ENCODE measurements around the gene NPC1.

NPC1 gene

GRCh38 chr18:23586249-23587196 is at the start of gene NPC1:
Gene NPC1, minus strand, starts transcription at chr18:23586506. Its CDS starts 163 bp downstream, at chr18:23586343.
- peaks cover 37% of the 10 kb centered on the region for H3K4me1 Mint-ChIP-seq
- H3K27ac Mint-ChIP-seq (ENCODE audit: low read depth), result peak within 1 kb of the TSS; percentile 87
- H3K27me3 Mint-ChIP-seq, result no peaks in the 10 kb centered on the region
- ATAC-seq (replicated peaks; ENCODE audit: extremely low read depth, poor library complexity, severe bottlenecking) (peak; percentile 90), DNase-seq (ENCODE audit: low spot score in 2 of 2) (peak; percentile 86 to 89)
- H3K9me3 Mint-ChIP-seq, result no peaks in the 10 kb centered on the region
- H3K4me3 Mint-ChIP-seq, result peak within 1 kb of the TSS; percentile 88
- H3K36me3 Mint-ChIP-seq (ENCODE audit: insufficient read depth), result peaks cover 21% of the 10 kb centered on the region

GRCh38 chr18:23636071-23636399 is 49.7 kb upstream of the NPC1 start:
- Mint-ChIP-seq H3K36me3 (ENCODE audit: insufficient read depth) (no peaks in the 10 kb centered on the region), H3K9me3 (no peaks in the 10 kb centered on the region), H3K4me3 (no peak overlapping the region), H3K27me3 (peaks cover 32% of the 10 kb centered on the region), H3K27ac (ENCODE audit: low read depth) (no peak overlapping the region), H3K4me1 (no peaks in the 10 kb centered on the region)
- ATAC-seq (replicated peaks; ENCODE audit: extremely low read depth, poor library complexity, severe bottlenecking), result no peak
- no peak for DNase-seq (ENCODE audit: low spot score in 2 of 2)

- ATAC-seq (replicated peaks; ENCODE audit: extremely low read depth, poor library complexity, severe bottlenecking), result no peak
- DNase-seq (ENCODE audit: low spot score in 2 of 2), result no peak
Measured at GRCh38 chr18:23635283-23636070, 49.2 kb upstream of the NPC1 start.

GRCh38 chr18:23634692-23635091 is 48.4 kb upstream of the NPC1 start:
- Mint-ChIP-seq H3K4me3 (no peak overlapping the region), H3K4me1 (no peaks in the 10 kb centered on the region), H3K27ac (ENCODE audit: low read depth) (no peak overlapping the region), H3K36me3 (ENCODE audit: insufficient read depth) (no peaks in the 10 kb centered on the region), H3K27me3 (peaks cover 34% of the 10 kb centered on the region), H3K9me3 (no peaks in the 10 kb centered on the region)
- DNase-seq (ENCODE audit: low spot score in 2 of 2) (no peak), ATAC-seq (replicated peaks; ENCODE audit: extremely low read depth, poor library complexity, severe bottlenecking) (no peak)

More at GRCh38 chr18:23635283-23636070, 49.2 kb upstream of the NPC1 start:
- Mint-ChIP-seq H3K9me3 (no peaks in the 10 kb centered on the region), H3K27me3 (peaks cover 32% of the 10 kb centered on the region), H3K4me1 (no peaks in the 10 kb centered on the region), H3K4me3 (no peak overlapping the region), H3K27ac (ENCODE audit: low read depth) (no peak overlapping the region), H3K36me3 (ENCODE audit: insufficient read depth) (no peaks in the 10 kb centered on the region)

- Mint-ChIP-seq H3K9me3 (no peaks in the 10 kb centered on the region), H3K36me3 (ENCODE audit: insufficient read depth) (no peaks in the 10 kb centered on the region), H3K4me3 (no peak overlapping the region), H3K4me1 (no peaks in the 10 kb centered on the region), H3K27me3 (peaks cover 39% of the 10 kb centered on the region), H3K27ac (ENCODE audit: low read depth) (no peak overlapping the region)
- no peak for DNase-seq (ENCODE audit: low spot score in 2 of 2)
- no peak for ATAC-seq (replicated peaks; ENCODE audit: extremely low read depth, poor library complexity, severe bottlenecking)
Measured at GRCh38 chr18:23632615-23633014, 46.3 kb upstream of the NPC1 start.

- DNase-seq (ENCODE audit: low spot score in 2 of 2) (no peak), ATAC-seq (replicated peaks; ENCODE audit: extremely low read depth, poor library complexity, severe bottlenecking) (no peak)
- Mint-ChIP-seq H3K27ac (ENCODE audit: low read depth) (no peak overlapping the region), H3K4me1 (no peaks in the 10 kb centered on the region), H3K9me3 (no peaks in the 10 kb centered on the region), H3K27me3 (peaks cover 39% of the 10 kb centered on the region), H3K4me3 (no peak overlapping the region), H3K36me3 (ENCODE audit: insufficient read depth) (no peaks in the 10 kb centered on the region)
Measured at GRCh38 chr18:23631746-23632145, 45.4 kb upstream of the NPC1 start.

GRCh38 chr18:23631312-23631711 is 45.0 kb upstream of the NPC1 start:
- no peak for ATAC-seq (replicated peaks; ENCODE audit: extremely low read depth, poor library complexity, severe bottlenecking)
- H3K4me3 Mint-ChIP-seq, result no peak overlapping the region
- no peaks in the 10 kb centered on the region for H3K9me3 Mint-ChIP-seq
- no peaks in the 10 kb centered on the region for H3K4me1 Mint-ChIP-seq
- no peak overlapping the region for H3K27ac Mint-ChIP-seq (ENCODE audit: low read depth)
- H3K36me3 Mint-ChIP-seq (ENCODE audit: insufficient read depth), result no peaks in the 10 kb centered on the region
- H3K27me3 Mint-ChIP-seq, result peaks cover 39% of the 10 kb centered on the region
- DNase-seq (ENCODE audit: low spot score in 2 of 2), result no peak

GRCh38 chr18:23629444-23629946 is 43.2 kb upstream of the NPC1 start:
- no peak overlapping the region for H3K4me3 Mint-ChIP-seq
- H3K36me3 Mint-ChIP-seq (ENCODE audit: insufficient read depth), result no peaks in the 10 kb centered on the region
- no peak overlapping the region for H3K27ac Mint-ChIP-seq (ENCODE audit: low read depth)
- DNase-seq (ENCODE audit: low spot score in 2 of 2) (no peak), ATAC-seq (replicated peaks; ENCODE audit: extremely low read depth, poor library complexity, severe bottlenecking) (no peak)
- no peaks in the 10 kb centered on the region for H3K4me1 Mint-ChIP-seq
- H3K9me3 Mint-ChIP-seq, result no peaks in the 10 kb centered on the region
- H3K27me3 Mint-ChIP-seq, result peaks cover 23% of the 10 kb centered on the region

GRCh38 chr18:23627970-23628369 is 41.7 kb upstream of the NPC1 start:
- no peaks in the 10 kb centered on the region for H3K4me1 Mint-ChIP-seq
- DNase-seq (ENCODE audit: low spot score in 2 of 2), result no peak
- no peaks in the 10 kb centered on the region for H3K36me3 Mint-ChIP-seq (ENCODE audit: insufficient read depth)
- no peaks in the 10 kb centered on the region for H3K9me3 Mint-ChIP-seq
- no peak for ATAC-seq (replicated peaks; ENCODE audit: extremely low read depth, poor library complexity, severe bottlenecking)
- H3K27me3 Mint-ChIP-seq, result peaks cover 13% of the 10 kb centered on the region
- H3K27ac Mint-ChIP-seq (ENCODE audit: low read depth), result no peak overlapping the region
- H3K4me3 Mint-ChIP-seq, result no peak overlapping the region

GRCh38 chr18:23627321-23627720 is 41.0 kb upstream of the NPC1 start:
- ATAC-seq (replicated peaks; ENCODE audit: extremely low read depth, poor library complexity, severe bottlenecking) (no peak), DNase-seq (ENCODE audit: low spot score in 2 of 2) (no peak)
- no peak overlapping the region for H3K4me3 Mint-ChIP-seq
- no peak overlapping the region for H3K27ac Mint-ChIP-seq (ENCODE audit: low read depth)
- H3K36me3 Mint-ChIP-seq (ENCODE audit: insufficient read depth), result no peaks in the 10 kb centered on the region
- H3K9me3 Mint-ChIP-seq, result no peaks in the 10 kb centered on the region
- peaks cover 15% of the 10 kb centered on the region for H3K27me3 Mint-ChIP-seq
- no peaks in the 10 kb centered on the region for H3K4me1 Mint-ChIP-seq

- no peak for DNase-seq (ENCODE audit: low spot score in 2 of 2)
- Mint-ChIP-seq H3K27me3 (peaks cover 18% of the 10 kb centered on the region), H3K9me3 (no peaks in the 10 kb centered on the region), H3K4me3 (no peak overlapping the region), H3K4me1 (no peaks in the 10 kb centered on the region), H3K36me3 (ENCODE audit: insufficient read depth) (no peaks in the 10 kb centered on the region), H3K27ac (ENCODE audit: low read depth) (no peak overlapping the region)
- no peak for ATAC-seq (replicated peaks; ENCODE audit: extremely low read depth, poor library complexity, severe bottlenecking)
Measured at GRCh38 chr18:23626451-23627279, 40.4 kb upstream of the NPC1 start.

- H3K9me3 Mint-ChIP-seq, result no peaks in the 10 kb centered on the region
- H3K36me3 Mint-ChIP-seq (ENCODE audit: insufficient read depth), result no peaks in the 10 kb centered on the region
- no peak overlapping the region for H3K4me3 Mint-ChIP-seq
- ATAC-seq (replicated peaks; ENCODE audit: extremely low read depth, poor library complexity, severe bottlenecking) (no peak), DNase-seq (ENCODE audit: low spot score in 2 of 2) (no peak)
- H3K4me1 Mint-ChIP-seq, result peaks cover 6% of the 10 kb centered on the region
- peaks cover 45% of the 10 kb centered on the region for H3K27me3 Mint-ChIP-seq
- no peak overlapping the region for H3K27ac Mint-ChIP-seq (ENCODE audit: low read depth)
Measured at GRCh38 chr18:23623040-23623439, 36.7 kb upstream of the NPC1 start.
